SK-N-SH treated with all-trans-retinoic acid at 6 μM for 48 hours (cell line): ENCODE measurements around the gene ZBTB4.

ENCODE experiments used
- ATAC-seq: fragments of 200-7000 bp; cut with Tn5 transposase; 3 replicates; pipeline ENCODE4 v1.9.1; 2020; ENCODE audit warnings: mild to moderate bottlenecking, moderate library complexity
- BACH2 ChIP-seq: fragments of 250-450 bp; sonication (Bioruptor Pico); IDR thresholded peaks from 2 replicates; pipeline ENCODE4 v1.9.0; 2021; ENCODE audit warnings: mild to moderate bottlenecking, borderline replicate concordance
- CSDC2 ChIP-seq: fragments of 250-450 bp; sonication (Bioruptor Pico); IDR thresholded peaks from 2 replicates; pipeline ENCODE4 v1.5.0; 2020; ENCODE audit warnings: mild to moderate bottlenecking, moderate library complexity
- ESRRG ChIP-seq: fragments of 250-450 bp; sonication (Bioruptor Pico); IDR thresholded peaks from 2 replicates; pipeline ENCODE4 v1.6.1; 2021; ENCODE audit warnings: mild to moderate bottlenecking
- GLIS3 ChIP-seq: fragments of 250-450 bp; sonication (Bioruptor Pico); IDR thresholded peaks from 2 replicates; pipeline ENCODE4 v1.5.0; 2020; ENCODE audit warnings: mild to moderate bottlenecking, moderate library complexity
- ISL1 ChIP-seq: fragments of 250-450 bp; sonication (Bioruptor Pico); IDR thresholded peaks from 2 replicates; pipeline ENCODE4 v2.1.2; 2022; ENCODE audit warnings: mild to moderate bottlenecking, moderate library complexity
- PPARA ChIP-seq: fragments of 250-450 bp; sonication (Bioruptor Pico); IDR thresholded peaks from 2 replicates; pipeline ENCODE4 v1.5.0; 2020; ENCODE audit warnings: mild to moderate bottlenecking, borderline replicate concordance
- RARB ChIP-seq: fragments of 250-450 bp; sonication (Bioruptor Pico); IDR thresholded peaks from 2 replicates; pipeline ENCODE4 v1.8.0; 2021; ENCODE audit warnings: mild to moderate bottlenecking, moderate library complexity
- SNAI2 ChIP-seq: fragments of 250-450 bp; sonication (Bioruptor Pico); IDR thresholded peaks from 2 replicates; pipeline ENCODE4 v1.5.0; 2020; ENCODE audit warnings: mild to moderate bottlenecking, moderate library complexity
- TCF4 ChIP-seq: fragments of 250-450 bp; sonication (Bioruptor Pico); IDR thresholded peaks from 2 replicates; pipeline ENCODE4 v1.8.0; 2021; ENCODE audit warnings: mild to moderate bottlenecking, moderate library complexity, borderline replicate concordance
- TOX ChIP-seq: fragments of 250-450 bp; sonication (Bioruptor Pico); IDR thresholded peaks from 2 replicates; pipeline ENCODE4 v1.8.0; 2021; ENCODE audit warnings: mild to moderate bottlenecking, moderate library complexity, borderline replicate concordance
- ZC3H10 ChIP-seq: fragments of 250-450 bp; sonication (Bioruptor Pico); IDR thresholded peaks from 2 replicates; pipeline ENCODE4 v1.5.1; 2021; ENCODE audit warnings: mild to moderate bottlenecking, moderate library complexity
- ZFP3 ChIP-seq: fragments of 250-450 bp; sonication (Bioruptor Pico); IDR thresholded peaks from 2 replicates; pipeline ENCODE4 v1.5.0; 2020; ENCODE audit warnings: mild to moderate bottlenecking, moderate library complexity
- ZFP30 ChIP-seq: fragments of 450-650 bp; formaldehyde crosslinking; IDR thresholded peaks from 2 replicates; pipeline ENCODE4 v1.5.0; 2022; ENCODE audit warnings: mild to moderate bottlenecking, moderate library complexity
- ZNF565 ChIP-seq: fragments of 450-650 bp; formaldehyde crosslinking; conservative IDR thresholded peaks from 2 replicates; pipeline ENCODE4 v1.5.0; 2020; ENCODE audit warnings: low read depth, mild to moderate bottlenecking, moderate library complexity
- ZNF70 ChIP-seq: fragments of 450-650 bp; formaldehyde crosslinking; IDR thresholded peaks from 2 replicates; pipeline ENCODE4 v1.5.0; 2020; ENCODE audit warnings: mild to moderate bottlenecking, moderate library complexity
- ZNF8 ChIP-seq: fragments of 450-650 bp; formaldehyde crosslinking; IDR thresholded peaks from 2 replicates; pipeline ENCODE4 v1.5.0; 2020; ENCODE audit warnings: mild to moderate bottlenecking, moderate library complexity
- TF ChIP-seq, protein P1 (sequence below): fragments of 250-450 bp; sonication (Bioruptor Pico); IDR thresholded peaks from 2 replicates; pipeline ENCODE4 v1.5.0; 2020; ENCODE audit warnings: mild to moderate bottlenecking, moderate library complexity
- TF ChIP-seq, protein P2 (sequence below): fragments of 250-450 bp; sonication (Bioruptor Pico); IDR thresholded peaks from 2 replicates; pipeline ENCODE4 v1.8.0; 2020; ENCODE audit warnings: mild to moderate bottlenecking, moderate library complexity, borderline replicate concordance
- TF ChIP-seq, protein P3 (sequence below): fragments of 250-450 bp; sonication (Bioruptor Pico); IDR thresholded peaks from 2 replicates; pipeline ENCODE4 v1.8.0; 2021; ENCODE audit warnings: low read depth, mild to moderate bottlenecking, moderate library complexity, borderline replicate concordance
- TF ChIP-seq, protein P4 (sequence below): fragments of 250-450 bp; sonication (Bioruptor Pico); IDR thresholded peaks from 2 replicates; pipeline ENCODE4 v1.5.1; 2021; ENCODE audit warnings: mild to moderate bottlenecking, moderate library complexity
- TF ChIP-seq, protein P5 (sequence below): fragments of 250-450 bp; sonication (Bioruptor Pico); IDR thresholded peaks from 2 replicates; pipeline ENCODE4 v1.5.1; 2020; ENCODE audit warnings: low read depth, mild to moderate bottlenecking, moderate library complexity

Gene ZBTB4

DNA sequence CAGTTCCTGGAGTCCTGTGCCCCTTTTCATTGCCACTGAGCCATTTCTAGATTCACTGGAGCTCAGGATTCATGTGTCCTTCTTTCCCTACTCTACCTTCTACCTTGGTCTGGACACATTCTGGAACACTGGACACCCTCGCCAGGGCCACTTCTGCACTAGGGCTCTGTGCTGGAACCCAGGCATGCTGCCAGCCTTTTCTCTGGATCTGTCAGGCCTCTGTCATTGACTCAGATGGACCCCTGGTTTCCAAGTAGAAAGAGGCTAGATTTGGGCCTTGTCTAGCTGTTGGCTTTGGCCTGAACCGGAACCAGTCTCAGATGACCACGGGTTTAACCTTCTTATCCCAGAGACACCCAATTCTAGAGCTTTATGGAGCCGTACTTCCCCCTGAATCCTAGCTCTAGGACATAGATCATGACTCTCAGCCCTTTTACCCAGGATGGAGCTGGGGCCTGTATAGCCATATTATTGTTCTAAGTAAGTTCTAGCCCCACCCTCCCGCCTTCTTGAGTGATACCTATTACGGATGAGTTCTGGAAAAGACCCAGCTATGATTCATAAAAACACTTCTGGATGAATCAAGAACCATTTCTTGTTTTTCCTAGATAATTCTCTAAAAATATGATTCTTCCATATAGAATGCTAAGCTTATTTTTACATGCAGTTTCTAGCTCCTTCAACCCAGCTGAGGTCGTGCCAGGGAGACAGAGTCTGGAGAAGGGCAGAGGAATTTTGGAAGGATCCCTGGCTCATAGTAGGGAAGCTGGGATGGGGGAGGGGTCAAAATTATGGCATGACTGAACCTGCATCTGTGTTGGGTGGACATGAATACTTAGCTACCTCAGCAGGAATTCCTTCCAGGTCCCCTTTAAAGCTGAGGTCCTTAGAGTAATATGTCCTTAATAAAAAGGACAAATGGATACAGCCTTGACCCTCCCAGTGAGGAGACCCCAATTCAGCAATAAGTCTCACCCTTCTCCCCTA, 35.6 kb downstream of the ZBTB4 start:
- no peak for ATAC-seq
- TF ChIP-seq ZNF8 (CRISPR knock-in tag) (no peak), GLIS3 (CRISPR knock-in tag) (no peak), PPARA (no peak), BACH2 (no peak), ZFP3 (CRISPR knock-in tag) (no peak), ZC3H10 (no peak), TOX (CRISPR knock-in tag) (no peak), SNAI2 (CRISPR knock-in tag) (no peak), ZNF565 (CRISPR knock-in tag) (no peak)
- TF ChIP-seq, protein P1, sequence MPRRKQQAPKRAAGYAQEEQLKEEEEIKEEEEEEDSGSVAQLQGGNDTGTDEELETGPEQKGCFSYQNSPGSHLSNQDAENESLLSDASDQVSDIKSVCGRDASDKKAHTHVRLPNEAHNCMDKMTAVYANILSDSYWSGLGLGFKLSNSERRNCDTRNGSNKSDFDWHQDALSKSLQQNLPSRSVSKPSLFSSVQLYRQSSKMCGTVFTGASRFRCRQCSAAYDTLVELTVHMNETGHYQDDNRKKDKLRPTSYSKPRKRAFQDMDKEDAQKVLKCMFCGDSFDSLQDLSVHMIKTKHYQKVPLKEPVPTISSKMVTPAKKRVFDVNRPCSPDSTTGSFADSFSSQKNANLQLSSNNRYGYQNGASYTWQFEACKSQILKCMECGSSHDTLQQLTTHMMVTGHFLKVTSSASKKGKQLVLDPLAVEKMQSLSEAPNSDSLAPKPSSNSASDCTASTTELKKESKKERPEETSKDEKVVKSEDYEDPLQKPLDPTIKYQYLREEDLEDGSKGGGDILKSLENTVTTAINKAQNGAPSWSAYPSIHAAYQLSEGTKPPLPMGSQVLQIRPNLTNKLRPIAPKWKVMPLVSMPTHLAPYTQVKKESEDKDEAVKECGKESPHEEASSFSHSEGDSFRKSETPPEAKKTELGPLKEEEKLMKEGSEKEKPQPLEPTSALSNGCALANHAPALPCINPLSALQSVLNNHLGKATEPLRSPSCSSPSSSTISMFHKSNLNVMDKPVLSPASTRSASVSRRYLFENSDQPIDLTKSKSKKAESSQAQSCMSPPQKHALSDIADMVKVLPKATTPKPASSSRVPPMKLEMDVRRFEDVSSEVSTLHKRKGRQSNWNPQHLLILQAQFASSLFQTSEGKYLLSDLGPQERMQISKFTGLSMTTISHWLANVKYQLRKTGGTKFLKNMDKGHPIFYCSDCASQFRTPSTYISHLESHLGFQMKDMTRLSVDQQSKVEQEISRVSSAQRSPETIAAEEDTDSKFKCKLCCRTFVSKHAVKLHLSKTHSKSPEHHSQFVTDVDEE, result no peak
- TF ChIP-seq, protein P2, sequence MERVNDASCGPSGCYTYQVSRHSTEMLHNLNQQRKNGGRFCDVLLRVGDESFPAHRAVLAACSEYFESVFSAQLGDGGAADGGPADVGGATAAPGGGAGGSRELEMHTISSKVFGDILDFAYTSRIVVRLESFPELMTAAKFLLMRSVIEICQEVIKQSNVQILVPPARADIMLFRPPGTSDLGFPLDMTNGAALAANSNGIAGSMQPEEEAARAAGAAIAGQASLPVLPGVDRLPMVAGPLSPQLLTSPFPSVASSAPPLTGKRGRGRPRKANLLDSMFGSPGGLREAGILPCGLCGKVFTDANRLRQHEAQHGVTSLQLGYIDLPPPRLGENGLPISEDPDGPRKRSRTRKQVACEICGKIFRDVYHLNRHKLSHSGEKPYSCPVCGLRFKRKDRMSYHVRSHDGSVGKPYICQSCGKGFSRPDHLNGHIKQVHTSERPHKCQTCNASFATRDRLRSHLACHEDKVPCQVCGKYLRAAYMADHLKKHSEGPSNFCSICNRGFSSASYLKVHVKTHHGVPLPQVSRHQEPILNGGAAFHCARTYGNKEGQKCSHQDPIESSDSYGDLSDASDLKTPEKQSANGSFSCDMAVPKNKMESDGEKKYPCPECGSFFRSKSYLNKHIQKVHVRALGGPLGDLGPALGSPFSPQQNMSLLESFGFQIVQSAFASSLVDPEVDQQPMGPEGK, result no peak

DNA sequence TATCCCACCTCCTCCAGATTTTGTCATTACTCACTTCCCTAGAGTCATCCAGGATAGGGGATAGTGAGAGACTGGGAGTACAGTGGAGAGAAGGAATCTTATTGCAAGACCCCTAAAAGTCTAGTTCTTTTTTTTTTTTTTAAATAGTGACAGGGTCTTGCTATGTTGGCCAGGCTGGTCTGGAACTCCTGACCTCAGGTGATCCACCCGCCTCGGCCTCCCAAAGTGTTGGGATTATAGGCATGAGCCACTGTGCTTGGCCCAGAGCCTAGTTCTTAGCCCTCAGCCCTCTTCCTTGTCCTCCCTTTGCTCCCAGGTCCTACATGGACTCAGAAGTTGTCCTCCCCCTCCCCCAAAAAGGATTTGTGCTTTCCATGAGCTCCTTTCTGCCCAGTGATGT, 37.3 kb downstream of the ZBTB4 start:
- TF ChIP-seq BACH2 (no peak), TCF4 (CRISPR knock-in tag) (no peak), ISL1 (no peak), ESRRG (no peak), CSDC2 (no peak), SNAI2 (CRISPR knock-in tag) (no peak), ZNF70 (CRISPR knock-in tag) (no peak), PPARA (no peak), GLIS3 (CRISPR knock-in tag) (no peak), ZNF565 (CRISPR knock-in tag) (no peak), ZFP30 (CRISPR knock-in tag) (no peak), ZNF8 (CRISPR knock-in tag) (no peak), ZC3H10 (no peak), ZFP3 (CRISPR knock-in tag) (no peak), RARB (CRISPR knock-in tag) (no peak)
- TF ChIP-seq, protein P3, sequence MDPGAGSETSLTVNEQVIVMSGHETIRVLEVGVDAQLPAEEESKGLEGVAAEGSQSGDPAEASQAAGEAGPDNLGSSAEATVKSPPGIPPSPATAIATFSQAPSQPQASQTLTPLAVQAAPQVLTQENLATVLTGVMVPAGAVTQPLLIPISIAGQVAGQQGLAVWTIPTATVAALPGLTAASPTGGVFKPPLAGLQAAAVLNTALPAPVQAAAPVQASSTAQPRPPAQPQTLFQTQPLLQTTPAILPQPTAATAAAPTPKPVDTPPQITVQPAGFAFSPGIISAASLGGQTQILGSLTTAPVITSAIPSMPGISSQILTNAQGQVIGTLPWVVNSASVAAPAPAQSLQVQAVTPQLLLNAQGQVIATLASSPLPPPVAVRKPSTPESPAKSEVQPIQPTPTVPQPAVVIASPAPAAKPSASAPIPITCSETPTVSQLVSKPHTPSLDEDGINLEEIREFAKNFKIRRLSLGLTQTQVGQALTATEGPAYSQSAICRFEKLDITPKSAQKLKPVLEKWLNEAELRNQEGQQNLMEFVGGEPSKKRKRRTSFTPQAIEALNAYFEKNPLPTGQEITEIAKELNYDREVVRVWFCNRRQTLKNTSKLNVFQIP (CRISPR knock-in tag), result no peak
- TF ChIP-seq, protein P2, result no peak
- TF ChIP-seq, protein P4, sequence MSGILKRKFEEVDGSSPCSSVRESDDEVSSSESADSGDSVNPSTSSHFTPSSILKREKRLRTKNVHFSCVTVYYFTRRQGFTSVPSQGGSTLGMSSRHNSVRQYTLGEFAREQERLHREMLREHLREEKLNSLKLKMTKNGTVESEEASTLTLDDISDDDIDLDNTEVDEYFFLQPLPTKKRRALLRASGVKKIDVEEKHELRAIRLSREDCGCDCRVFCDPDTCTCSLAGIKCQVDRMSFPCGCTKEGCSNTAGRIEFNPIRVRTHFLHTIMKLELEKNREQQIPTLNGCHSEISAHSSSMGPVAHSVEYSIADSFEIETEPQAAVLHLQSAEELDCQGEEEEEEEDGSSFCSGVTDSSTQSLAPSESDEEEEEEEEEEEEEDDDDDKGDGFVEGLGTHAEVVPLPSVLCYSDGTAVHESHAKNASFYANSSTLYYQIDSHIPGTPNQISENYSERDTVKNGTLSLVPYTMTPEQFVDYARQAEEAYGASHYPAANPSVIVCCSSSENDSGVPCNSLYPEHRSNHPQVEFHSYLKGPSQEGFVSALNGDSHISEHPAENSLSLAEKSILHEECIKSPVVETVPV, result no peak
- TF ChIP-seq, protein P5, sequence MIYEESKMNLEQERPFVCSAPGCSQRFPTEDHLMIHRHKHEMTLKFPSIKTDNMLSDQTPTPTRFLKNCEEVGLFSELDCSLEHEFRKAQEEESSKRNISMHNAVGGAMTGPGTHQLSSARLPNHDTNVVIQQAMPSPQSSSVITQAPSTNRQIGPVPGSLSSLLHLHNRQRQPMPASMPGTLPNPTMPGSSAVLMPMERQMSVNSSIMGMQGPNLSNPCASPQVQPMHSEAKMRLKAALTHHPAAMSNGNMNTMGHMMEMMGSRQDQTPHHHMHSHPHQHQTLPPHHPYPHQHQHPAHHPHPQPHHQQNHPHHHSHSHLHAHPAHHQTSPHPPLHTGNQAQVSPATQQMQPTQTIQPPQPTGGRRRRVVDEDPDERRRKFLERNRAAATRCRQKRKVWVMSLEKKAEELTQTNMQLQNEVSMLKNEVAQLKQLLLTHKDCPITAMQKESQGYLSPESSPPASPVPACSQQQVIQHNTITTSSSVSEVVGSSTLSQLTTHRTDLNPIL, result no peak
- TF ChIP-seq, protein P1, result no peak
- ATAC-seq, result no peak
